ENCODE data around the gene STIM2.

- no peak for TF ChIP-seq CTCF (conservative IDR thresholded peaks at IDR 0.05)
- no peak for TF ChIP-seq ZFX (IDR thresholded peaks at IDR 0.05)
These were observed 39.4 kb downstream of the STIM2 start for GRCh38 chr4:26899991-26900390.

Data from C4-2B (cell line).